Esophagus squamous epithelium (tissue), 4 donors: Measurements from ENCODE around the gene HAUS6.

Experiments used
- POLR2A ChIP-seq, 4 donors: fragments of 450-650 bp; IDR thresholded peaks; one replicate each; pipeline ENCODE4 v1.6.1; 2017; ENCODE audit warnings: antibody characterized with exemption in 4 of 4, mild to moderate bottlenecking in 4 of 4, moderate library complexity in 3 of 4
- TF ChIP-seq, protein P1 (sequence below), 6 experiments: fragments of 450-650 bp in 4 of 6; fragments of 200-600 bp in 2 of 6; sonication (generic) in 2 of 6; IDR thresholded peaks; one replicate each; pipeline ENCODE4 v1.5.1; 2016 to 2019; ENCODE audit warnings: antibody characterized with exemption in 6 of 6, mild to moderate bottlenecking in 4 of 6, moderate library complexity in 4 of 6

DNA sequence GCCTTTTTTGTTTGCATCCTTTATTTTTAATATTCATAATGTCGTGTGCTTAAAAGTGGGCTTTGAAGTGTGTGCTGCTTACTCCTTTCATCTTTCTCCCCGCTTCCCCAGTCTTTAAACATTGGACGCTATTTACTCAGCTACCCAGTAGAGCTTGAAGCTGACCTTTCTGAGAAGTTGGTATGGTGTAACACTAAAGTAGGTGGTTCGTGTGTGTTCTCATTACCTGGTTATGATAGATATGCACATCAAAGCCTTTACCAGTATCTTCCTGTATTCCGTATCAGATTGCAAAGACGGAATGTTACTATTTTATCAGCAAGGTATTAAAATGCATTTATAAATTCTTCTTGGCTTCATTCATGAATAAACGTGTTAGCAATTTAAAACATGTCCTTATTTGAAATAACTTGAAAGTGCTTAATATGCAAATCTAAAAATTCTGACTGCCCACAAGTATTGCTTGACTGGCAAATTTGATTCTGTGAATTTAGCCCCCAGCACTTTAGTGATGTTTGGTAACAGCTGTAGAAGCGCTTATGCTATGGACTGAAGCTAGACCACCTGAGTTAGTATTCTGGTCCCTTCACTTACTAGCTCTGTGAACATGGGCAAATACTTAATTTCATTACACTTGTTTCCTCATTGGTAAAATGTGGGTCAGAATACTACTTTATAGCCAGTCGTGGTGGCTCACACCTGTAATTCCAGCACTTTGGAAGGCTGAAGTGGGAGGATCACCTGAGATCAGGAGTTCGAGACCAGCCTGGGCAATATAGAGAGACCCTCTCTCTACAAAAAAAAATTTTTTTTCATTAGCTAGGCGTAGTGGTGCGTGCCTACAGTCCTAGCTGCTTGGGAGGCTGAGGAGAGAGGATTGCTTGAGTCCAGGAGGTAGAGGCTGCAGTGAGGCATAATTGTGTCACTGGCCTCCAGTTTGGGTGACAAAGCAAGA, 51.8 kb downstream of the HAUS6 start:
- TF ChIP-seq POLR2A (IDR thresholded peaks at IDR 0.05): no peak
- TF ChIP-seq, protein P1, sequence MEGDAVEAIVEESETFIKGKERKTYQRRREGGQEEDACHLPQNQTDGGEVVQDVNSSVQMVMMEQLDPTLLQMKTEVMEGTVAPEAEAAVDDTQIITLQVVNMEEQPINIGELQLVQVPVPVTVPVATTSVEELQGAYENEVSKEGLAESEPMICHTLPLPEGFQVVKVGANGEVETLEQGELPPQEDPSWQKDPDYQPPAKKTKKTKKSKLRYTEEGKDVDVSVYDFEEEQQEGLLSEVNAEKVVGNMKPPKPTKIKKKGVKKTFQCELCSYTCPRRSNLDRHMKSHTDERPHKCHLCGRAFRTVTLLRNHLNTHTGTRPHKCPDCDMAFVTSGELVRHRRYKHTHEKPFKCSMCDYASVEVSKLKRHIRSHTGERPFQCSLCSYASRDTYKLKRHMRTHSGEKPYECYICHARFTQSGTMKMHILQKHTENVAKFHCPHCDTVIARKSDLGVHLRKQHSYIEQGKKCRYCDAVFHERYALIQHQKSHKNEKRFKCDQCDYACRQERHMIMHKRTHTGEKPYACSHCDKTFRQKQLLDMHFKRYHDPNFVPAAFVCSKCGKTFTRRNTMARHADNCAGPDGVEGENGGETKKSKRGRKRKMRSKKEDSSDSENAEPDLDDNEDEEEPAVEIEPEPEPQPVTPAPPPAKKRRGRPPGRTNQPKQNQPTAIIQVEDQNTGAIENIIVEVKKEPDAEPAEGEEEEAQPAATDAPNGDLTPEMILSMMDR (IDR thresholded peaks at IDR 0.05): no peak
